HAP-1 (cell line): ENCODE measurements around the gene GOLGA6A.
"Not testable (repeated sequence)": the region's sequence is repeated elsewhere in the genome, so short reads cannot be mapped to it uniquely, and the experiment has no call there.

Source experiments
- DNase-seq, 2 experiments: peaks; one replicate each; pipeline ENCODE4 v3.0.0-alpha.2; 2016 to 2020; ENCODE audit warnings: low spot score in 2 of 2
- H3K27me3 ChIP-seq: fragments of 250-450 bp; sonication (Bioruptor Pico); 2 replicates; pipeline ENCODE4 v1.5.1; 2020; ENCODE audit warnings: low read depth, mild to moderate bottlenecking, moderate library complexity
- H3K36me3 ChIP-seq: fragments of 250-450 bp; sonication (Bioruptor Pico); replicated peaks from 2 replicates; pipeline ENCODE4 v1.5.1; 2020; ENCODE audit warnings: mild to moderate bottlenecking
- H3K4me1 ChIP-seq: fragments of 250-450 bp; sonication (Bioruptor Pico); 2 replicates; pipeline ENCODE4 v1.5.1; 2020; ENCODE audit warnings: mild to moderate bottlenecking
- H3K4me3 ChIP-seq: fragments of 250-450 bp; sonication (Bioruptor Pico); 2 replicates; pipeline ENCODE4 v1.5.1; 2020; ENCODE audit warnings: mild to moderate bottlenecking, moderate library complexity
- H3K9me3 ChIP-seq: fragments of 250-450 bp; sonication (Bioruptor Pico); 2 replicates; pipeline ENCODE4 v1.5.1; 2020; ENCODE audit warnings: mild to moderate bottlenecking, moderate library complexity
- in situ Hi-C: fragments of 300-500 bp; cut with MboI; formaldehyde crosslinking; loops from 3 replicates; pipeline ENCODE4 v1.14.3; 2020; ENCODE audit warnings: low sequenced_read_pairs, inconsistent platforms, mixed read lengths

GOLGA6A gene

GRCh38 chr15:74082450-74082849 lies at the start of gene GOLGA6A:
Gene GOLGA6A, minus strand, starts transcription at chr15:74082550. Its CDS starts 41 bp downstream, at chr15:74082509.
- H3K9me3 ChIP-seq, in situ Hi-C loops, H3K27me3 ChIP-seq, DNase-seq, H3K36me3 ChIP-seq, H3K4me1 ChIP-seq, H3K4me3 ChIP-seq: not testable (repeated sequence)

- Histone ChIP-seq H3K9me3 (no peaks in the 10 kb centered on the region), H3K36me3 (no peaks in the 10 kb centered on the region), H3K4me3 (no peak overlapping the region), H3K27me3 (peaks cover 75% of the 10 kb centered on the region), H3K4me1 (peaks cover 22% of the 10 kb centered on the region)
- in situ Hi-C loops, result loop anchor here (5.0 kb wide), 1 partner anchor 175 kb away; no protein-coding TSS in a partner anchor
- DNase-seq, result no peak
Observed at GRCh38 chr15:74131628-74132413, 49.5 kb upstream of the GOLGA6A start.

- no peak for DNase-seq
- peaks cover 19% of the 10 kb centered on the region for H3K4me1 ChIP-seq
- in situ Hi-C loops, result loop anchor here (5.0 kb wide), 1 partner anchor 176 kb away; no protein-coding TSS in a partner anchor
- H3K27me3 ChIP-seq, result peaks cover 75% of the 10 kb centered on the region
- no peaks in the 10 kb centered on the region for H3K36me3 ChIP-seq
- H3K4me3 ChIP-seq, result no peak overlapping the region
- H3K9me3 ChIP-seq, result no peaks in the 10 kb centered on the region
Observed at GRCh38 chr15:74130849-74131627, 48.7 kb upstream of the GOLGA6A start.

- Histone ChIP-seq H3K4me1 (peaks cover 19% of the 10 kb centered on the region), H3K36me3 (no peaks in the 10 kb centered on the region), H3K9me3 (no peaks in the 10 kb centered on the region), H3K27me3 (peaks cover 82% of the 10 kb centered on the region), H3K4me3 (no peak within 1 kb of the TSS)
- in situ Hi-C loops, result loop anchor here (5.0 kb wide), 1 partner anchor 177 kb away; no protein-coding TSS in a partner anchor
- no peak for DNase-seq
Observed at GRCh38 chr15:74130155-74130848, 48.0 kb upstream of the GOLGA6A start, which contains the start of gene ISLR2. Gene ISLR2, plus strand, starts transcription at chr15:74130586. Its CDS starts 2,169 bp downstream, at chr15:74132755.

- peaks cover 19% of the 10 kb centered on the region for H3K4me1 ChIP-seq
- no peak for DNase-seq
- no peaks in the 10 kb centered on the region for H3K9me3 ChIP-seq
- peaks cover 81% of the 10 kb centered on the region for H3K27me3 ChIP-seq
- no peak overlapping the region for H3K4me3 ChIP-seq
- no peaks in the 10 kb centered on the region for H3K36me3 ChIP-seq
- in situ Hi-C loops, result loop anchor here (5.0 to 10.0 kb wide), 2 partner anchors 178 to 305 kb away; partner anchors contain the start of gene SEMA7A
Observed at GRCh38 chr15:74129586-74130154, 47.3 kb upstream of the GOLGA6A start.

- peaks cover 86% of the 10 kb centered on the region for H3K27me3 ChIP-seq
- in situ Hi-C loops, result loop anchor here (10.0 kb wide), 1 partner anchor 306 kb away; the partner anchor contains the start of gene SEMA7A
- H3K4me1 ChIP-seq, result peaks cover 19% of the 10 kb centered on the region
- no peak overlapping the region for H3K4me3 ChIP-seq
- no peaks in the 10 kb centered on the region for H3K9me3 ChIP-seq
- no peaks in the 10 kb centered on the region for H3K36me3 ChIP-seq
- DNase-seq, result no peak
Observed at GRCh38 chr15:74128785-74129585, 46.6 kb upstream of the GOLGA6A start.

GRCh38 chr15:74127954-74128784 lies 45.8 kb upstream of the GOLGA6A start:
- peaks cover 19% of the 10 kb centered on the region for H3K4me1 ChIP-seq
- peaks cover 86% of the 10 kb centered on the region for H3K27me3 ChIP-seq
- no peaks in the 10 kb centered on the region for H3K9me3 ChIP-seq
- peak overlapping the region; percentile 46 for H3K4me3 ChIP-seq
- DNase-seq, result peak; percentile 23 to 61
- H3K36me3 ChIP-seq, result no peaks in the 10 kb centered on the region
- in situ Hi-C loops, result loop anchor here (10.0 kb wide), 1 partner anchor 307 kb away; the partner anchor contains the start of gene SEMA7A

GRCh38 chr15:74127255-74127953 lies 45.1 kb upstream of the GOLGA6A start:
- Histone ChIP-seq H3K4me1 (peaks cover 19% of the 10 kb centered on the region), H3K9me3 (no peaks in the 10 kb centered on the region), H3K27me3 (peaks cover 81% of the 10 kb centered on the region), H3K4me3 (peak overlapping the region; percentile 46), H3K36me3 (no peaks in the 10 kb centered on the region)
- DNase-seq, result peak; percentile 95 to 99
- in situ Hi-C loops, result loop anchor here (10.0 kb wide), 1 partner anchor 307 kb away; the partner anchor contains the start of gene SEMA7A

GRCh38 chr15:74124759-74125158 lies 42.4 kb upstream of the GOLGA6A start:
- no peaks in the 10 kb centered on the region for H3K9me3 ChIP-seq
- peaks cover 57% of the 10 kb centered on the region for H3K27me3 ChIP-seq
- peaks cover 18% of the 10 kb centered on the region for H3K4me1 ChIP-seq
- no peak overlapping the region for H3K4me3 ChIP-seq
- in situ Hi-C loops, result loop anchor here (10.0 to 25.0 kb wide), 3 partner anchors 310 to 1437 kb away; partner anchors contain the start of genes ADPGK, BBS4, HIGD2B and SEMA7A
- peak in 1 of 2 experiments; percentile 9 for DNase-seq
- H3K36me3 ChIP-seq, result no peaks in the 10 kb centered on the region

GRCh38 chr15:74124196-74124595 lies 41.8 kb upstream of the GOLGA6A start:
- Histone ChIP-seq H3K9me3 (no peaks in the 10 kb centered on the region), H3K4me3 (no peak overlapping the region), H3K36me3 (no peaks in the 10 kb centered on the region), H3K4me1 (peaks cover 16% of the 10 kb centered on the region), H3K27me3 (peaks cover 51% of the 10 kb centered on the region)
- DNase-seq, result no peak
- in situ Hi-C loops, result loop anchor here (10.0 to 25.0 kb wide), 3 partner anchors 311 to 1437 kb away; partner anchors contain the start of genes ADPGK, BBS4, HIGD2B and SEMA7A

- no peak for DNase-seq
- peaks cover 16% of the 10 kb centered on the region for H3K4me1 ChIP-seq
Observed at GRCh38 chr15:74123658-74124057, 41.3 kb upstream of the GOLGA6A start.

More at GRCh38 chr15:74123658-74124057, 41.3 kb upstream of the GOLGA6A start:
- Histone ChIP-seq H3K27me3 (peaks cover 46% of the 10 kb centered on the region), H3K9me3 (no peaks in the 10 kb centered on the region), H3K36me3 (no peaks in the 10 kb centered on the region), H3K4me3 (no peak overlapping the region)
- in situ Hi-C loops, result loop anchor here (10.0 to 25.0 kb wide), 3 partner anchors 311 to 1436 kb away; partner anchors contain the start of genes ADPGK, BBS4, HIGD2B and SEMA7A
